Urinary bladder (tissue), 4 donors: ENCODE measurements around the gene CAVIN1. TPM values are rescaled to one million over a fixed set of nuclear protein-coding genes. Genes with fewer than 3 reads are reported as not detected.
"Not testable (repeated sequence)": the region's sequence is repeated elsewhere in the genome, so short reads cannot be mapped to it uniquely, and the experiment has no call there.

Source experiments
- DNase-seq: peaks from one replicate; pipeline ENCODE4 v3.0.0-alpha.2; 2015; ENCODE audit errors: extremely low spot score
- H3K27ac ChIP-seq: one replicate; pipeline ENCODE4 v1.5.1; 2013; ENCODE audit warnings: low read depth, mild to moderate bottlenecking, moderate library complexity
- H3K36me3 ChIP-seq: one replicate; pipeline ENCODE4 v1.6.1; 2013; ENCODE audit warnings: mild to moderate bottlenecking, moderate library complexity; ENCODE audit not compliant: insufficient read depth
- H3K4me1 ChIP-seq: one replicate; pipeline ENCODE4 v1.6.1; 2013; ENCODE audit warnings: mild to moderate bottlenecking, moderate library complexity; ENCODE audit not compliant: insufficient read depth
- H3K4me3 ChIP-seq: one replicate; pipeline ENCODE4 v1.5.1; 2013; ENCODE audit warnings: low read depth, low read length
- WGBS: extraction: QIAGEN DNeasy Blood & Tissue Kit; methylation state at CpG from one replicate; pipeline ENCODE4 v1.1.7; 2013; 5-methylcytosine and 5-hydroxymethylcytosine counted together
- polyA plus RNA-seq: library from polyadenylated mRNA; stranded (reverse); fragments of 200-250 nt; gene quantifications from one replicate; pipeline ENCODE4 v1.2.3, GENCODE V29; 2013
- total RNA-seq: library from RNA; depleted of rRNA; stranded (reverse); fragments of >200 nt; gene quantifications from one replicate; pipeline ENCODE4 v1.2.3, GENCODE V29; 2014
- donor health status: healthy with polysubstance abuse.
- donor health status: healthy.

The CAVIN1 gene
- total and polyA plus RNA-seq, 2 donors: 296 to 478 TPM

DNA sequence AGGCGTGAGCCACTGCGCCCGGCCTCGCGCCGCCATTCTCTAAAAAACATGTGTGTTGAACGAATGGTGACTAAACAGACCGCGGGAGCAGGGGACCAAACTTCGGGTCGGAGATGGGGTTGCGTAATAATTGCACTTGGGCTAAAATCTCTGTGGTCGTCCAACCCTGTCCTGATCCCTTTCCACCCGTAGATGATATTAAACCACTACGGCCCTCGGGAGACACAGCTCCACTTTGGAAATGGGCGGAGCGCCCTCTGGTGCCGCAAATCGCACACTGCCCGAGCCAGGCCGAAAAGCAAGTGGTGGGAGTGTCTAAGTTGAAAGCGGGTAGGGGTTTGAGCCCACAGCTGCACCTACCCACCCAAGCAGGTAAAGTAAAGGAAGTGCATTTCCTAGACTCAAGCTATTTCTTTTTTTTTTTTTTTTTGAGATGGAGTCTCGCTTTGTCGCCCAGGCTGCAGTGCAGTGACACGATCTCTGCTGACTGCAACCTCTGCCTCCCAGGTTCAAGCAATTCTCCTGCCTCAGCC, 17.0 kb downstream of the CAVIN1 start:
- WGBS: 41% methylated on average over 26 of the region's 26 CpGs
- Histone ChIP-seq H3K4me1 (peaks cover 2% of the 10 kb centered on the region), H3K27ac (no peak overlapping the region), H3K36me3 (no peaks in the 10 kb centered on the region), H3K4me3 (no peak overlapping the region)
- no peak for DNase-seq

DNA sequence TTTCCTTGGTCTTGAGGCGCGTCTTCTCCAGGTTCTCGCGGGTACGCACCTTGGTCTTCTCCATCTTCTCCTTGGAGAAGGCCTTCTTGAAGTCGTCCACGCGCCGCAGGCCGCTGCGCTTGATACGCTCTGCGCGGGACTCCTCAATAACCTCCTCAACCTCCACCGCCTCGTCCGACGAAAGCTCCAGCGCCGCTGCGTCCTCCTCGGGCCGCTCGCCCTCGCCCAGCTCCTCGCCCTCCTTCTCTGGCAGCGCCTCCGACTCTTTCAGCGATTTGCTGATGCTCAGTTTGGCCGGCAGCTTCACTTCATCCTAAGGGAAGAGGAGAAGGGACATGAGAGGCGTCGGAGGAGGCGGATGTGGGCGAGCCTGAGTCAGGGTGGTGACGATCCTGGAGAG, 18.0 kb downstream of the CAVIN1 start:
- Histone ChIP-seq H3K36me3 (no peaks in the 10 kb centered on the region), H3K4me1 (no peaks in the 10 kb centered on the region), H3K4me3 (no peak overlapping the region), H3K27ac (no peak overlapping the region)
- 90% methylated on average over 35 of the region's 35 CpGs for WGBS
- DNase-seq: no peak

DNA sequence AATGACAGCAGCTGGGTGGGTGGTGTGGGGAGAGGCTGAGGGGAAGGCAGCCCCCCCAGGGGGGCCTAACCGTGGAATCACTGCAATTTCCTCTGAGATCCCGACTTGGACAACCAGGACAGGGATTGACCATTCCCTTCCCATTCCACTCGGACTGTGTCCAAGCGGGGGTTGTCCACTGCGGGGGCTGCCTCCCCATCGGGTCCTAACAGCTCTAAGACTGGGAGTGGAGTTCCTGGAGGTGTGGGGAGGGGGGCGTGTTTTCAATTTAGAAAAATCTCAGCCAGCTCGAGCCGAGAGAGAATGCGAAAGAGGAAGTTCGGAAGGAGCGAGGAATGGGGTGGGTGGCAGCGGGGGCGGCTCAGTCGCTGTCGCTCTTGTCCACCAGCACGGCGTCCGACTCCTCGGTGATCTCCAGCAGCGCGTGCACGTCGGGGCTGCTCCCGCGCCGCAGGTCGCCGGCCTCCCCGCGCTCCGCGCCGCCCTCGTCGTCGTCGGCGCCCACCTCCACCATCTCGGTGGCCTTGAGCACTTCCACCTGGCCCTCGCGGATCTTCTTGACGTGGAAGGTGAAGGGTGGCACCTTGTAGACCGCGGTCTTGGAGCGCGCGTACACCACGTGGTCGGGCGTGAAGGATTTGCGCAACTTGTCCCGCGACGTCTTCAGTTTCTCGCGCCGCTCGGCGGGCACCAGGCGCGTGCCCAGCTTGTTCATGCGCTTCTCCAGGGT, 18.6 kb downstream of the CAVIN1 start:
- 81% methylated on average over 63 of the region's 63 CpGs for WGBS
- Histone ChIP-seq H3K4me3 (no peak overlapping the region), H3K36me3 (no peaks in the 10 kb centered on the region), H3K27ac (no peak overlapping the region), H3K4me1 (no peaks in the 10 kb centered on the region)
- DNase-seq: no peak

DNA sequence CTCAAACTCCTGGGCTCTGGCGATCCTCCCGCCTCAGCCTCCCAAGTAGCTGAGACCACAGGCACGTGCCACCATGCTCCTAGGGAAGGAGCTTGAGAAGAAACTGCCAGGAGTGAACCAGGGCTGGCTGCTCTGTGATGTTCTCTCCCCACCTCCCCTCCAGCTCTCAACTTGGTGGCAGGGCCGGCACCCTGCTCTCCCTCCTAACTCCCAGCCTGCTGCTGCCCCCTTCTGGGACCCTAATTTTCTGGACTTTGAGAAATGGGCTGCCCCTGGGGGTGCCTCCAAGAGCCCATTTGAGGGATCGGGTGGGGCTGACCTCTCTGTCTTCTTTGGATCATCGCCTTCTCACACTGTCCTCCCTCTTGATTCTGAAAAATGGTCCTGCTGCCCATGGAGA, 19.9 kb downstream of the CAVIN1 start:
- no peak overlapping the region for H3K4me3 ChIP-seq
- H3K4me1 ChIP-seq: no peaks in the 10 kb centered on the region
- no peaks in the 10 kb centered on the region for H3K36me3 ChIP-seq
- H3K27ac ChIP-seq: no peak overlapping the region
- DNase-seq: no peak
- 74% methylated on average over 6 of the region's 6 CpGs for WGBS

DNA sequence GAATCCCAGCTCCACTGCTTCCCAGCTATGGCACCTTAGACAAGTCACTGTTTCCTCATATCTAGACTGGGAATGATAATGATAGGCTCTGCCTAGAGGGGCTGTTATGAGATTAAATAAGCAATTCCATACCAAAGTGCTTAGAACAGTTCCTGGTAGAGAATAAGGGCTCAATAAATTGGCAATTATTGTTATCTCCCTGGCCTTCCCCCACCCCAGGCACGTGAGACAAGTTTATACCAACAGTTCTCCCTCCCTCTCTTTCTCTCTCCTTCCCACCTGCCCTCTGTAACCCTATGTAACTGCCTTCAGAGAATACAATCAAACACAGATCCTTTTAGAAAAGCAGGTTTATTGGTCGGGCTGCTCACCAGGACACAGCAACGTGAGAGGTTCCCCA, 20.9 kb downstream of the CAVIN1 start:
- Histone ChIP-seq H3K27ac (no peak overlapping the region), H3K36me3 (no peaks in the 10 kb centered on the region), H3K4me1 (no peaks in the 10 kb centered on the region), H3K4me3 (no peak overlapping the region)
- 26% methylated on average over 3 of the region's 3 CpGs for WGBS
- DNase-seq: no peak

DNA sequence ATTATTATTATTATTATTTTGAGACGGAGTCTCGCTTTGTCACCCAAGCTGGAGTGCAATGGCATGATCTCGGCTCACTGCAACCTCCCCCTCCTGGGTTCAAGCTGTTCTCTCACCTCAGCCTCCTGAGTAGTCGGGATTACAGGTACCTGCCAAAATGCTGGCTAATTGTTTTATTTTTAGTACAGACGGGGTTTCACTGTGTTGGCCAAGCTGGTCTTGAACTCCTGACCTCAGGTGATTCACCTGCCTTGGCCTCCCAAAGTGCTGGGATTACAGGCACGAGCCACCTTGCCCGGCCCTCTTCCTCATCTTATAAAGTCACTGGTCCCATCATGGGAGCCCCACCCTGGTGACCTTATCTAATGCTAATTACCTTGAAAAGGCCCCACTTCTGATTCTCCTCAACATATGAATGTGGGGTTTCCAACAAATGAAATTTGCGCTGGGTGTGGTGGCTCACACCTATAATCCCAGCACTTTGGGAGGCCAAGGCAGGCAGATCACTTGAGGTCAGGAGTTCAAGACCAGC, 22.1 kb downstream of the CAVIN1 start:
- H3K4me3 ChIP-seq, H3K27ac ChIP-seq, H3K4me1 ChIP-seq, DNase-seq, H3K36me3 ChIP-seq: not testable (repeated sequence)
- WGBS: 75% methylated on average over 8 of the region's 8 CpGs

DNA sequence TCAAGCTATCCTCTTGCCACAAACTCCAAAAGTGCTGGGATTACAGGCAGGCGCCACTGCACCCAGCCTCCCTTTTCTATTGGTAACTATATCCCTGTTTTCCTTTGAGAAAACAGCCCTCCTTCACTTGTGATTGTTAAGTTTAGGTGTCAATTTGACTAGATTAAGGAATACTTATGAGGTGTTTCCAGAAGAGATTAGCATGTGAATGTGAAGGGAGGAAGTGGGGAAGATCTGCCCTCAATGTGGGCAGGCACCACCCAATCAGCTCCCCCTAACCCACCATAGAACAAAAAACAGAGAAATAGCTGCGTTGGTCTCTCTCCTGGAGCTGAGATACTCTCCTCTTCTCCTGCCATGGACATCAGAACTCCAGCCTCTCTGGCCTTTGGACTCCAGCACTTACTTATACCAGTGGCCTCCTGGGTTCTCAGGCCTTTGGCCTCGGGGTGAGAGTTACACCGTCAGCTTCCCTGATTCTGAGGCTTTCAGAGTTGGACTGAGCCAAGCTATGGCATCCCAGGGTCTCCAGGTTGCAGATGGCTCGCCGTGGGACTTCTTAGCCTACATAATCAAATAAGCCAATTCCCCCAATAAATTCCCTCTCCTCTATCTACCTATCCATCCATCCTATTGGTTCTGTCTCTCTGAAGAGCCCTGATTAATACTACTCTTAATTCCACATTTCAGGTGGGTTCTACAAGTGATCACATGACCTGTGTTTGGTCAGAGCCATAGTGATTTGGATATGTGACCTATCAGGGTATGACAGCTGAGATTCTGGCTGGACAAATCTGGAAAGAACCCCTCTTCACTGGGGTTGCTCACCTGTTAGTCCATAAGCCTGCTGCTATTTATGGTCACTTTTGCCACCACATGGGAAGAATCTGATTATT, 22.9 kb downstream of the CAVIN1 start:
- 73% methylated on average over 6 of the region's 6 CpGs for WGBS
- H3K27ac ChIP-seq: no peak overlapping the region
- no peaks in the 10 kb centered on the region for H3K4me1 ChIP-seq
- H3K4me3 ChIP-seq: no peak overlapping the region
- DNase-seq: no peak
- H3K36me3 ChIP-seq: no peaks in the 10 kb centered on the region

DNA sequence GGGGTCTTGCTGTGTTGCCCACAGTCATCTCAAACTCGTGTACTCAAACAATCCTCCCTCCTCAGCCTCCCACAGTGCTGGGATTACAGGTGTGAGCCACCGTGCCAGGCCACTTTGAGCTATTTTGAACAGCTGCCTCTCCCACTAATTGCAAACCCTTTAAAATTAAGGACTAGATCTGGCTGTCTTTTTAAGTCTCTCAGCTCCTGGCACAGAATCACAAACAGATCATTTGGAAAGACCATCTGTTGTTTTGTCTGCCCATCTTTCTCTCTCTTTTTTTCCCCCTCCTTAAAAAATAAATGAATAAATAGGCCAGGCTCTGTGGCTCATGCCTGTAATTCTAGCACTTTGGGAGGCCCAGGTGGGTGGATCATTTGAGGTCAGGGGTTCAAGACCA, 23.9 kb downstream of the CAVIN1 start:
- no peaks in the 10 kb centered on the region for H3K36me3 ChIP-seq
- WGBS: 46% methylated on average over 2 of the region's 2 CpGs
- no peak overlapping the region for H3K27ac ChIP-seq
- no peak for DNase-seq
- no peaks in the 10 kb centered on the region for H3K4me1 ChIP-seq
- H3K4me3 ChIP-seq: no peak overlapping the region

DNA sequence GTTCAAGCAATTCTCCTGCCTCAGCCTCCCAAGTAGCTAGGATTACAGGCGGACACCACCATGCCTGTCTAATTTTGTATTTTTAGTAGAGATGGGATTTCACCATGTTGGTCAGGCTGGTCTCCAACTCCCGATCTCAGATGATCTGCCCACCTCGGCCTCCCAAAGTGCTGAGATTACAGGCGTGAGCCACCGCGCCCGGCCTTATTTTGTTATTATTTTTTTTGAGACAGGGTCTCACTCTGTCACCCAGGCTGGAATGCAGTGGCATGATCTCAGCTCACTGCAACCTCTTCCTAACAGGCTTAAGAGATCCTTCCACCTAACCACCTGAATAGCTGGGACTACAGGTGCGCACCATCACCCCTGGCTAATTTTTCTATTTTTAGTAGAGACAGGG, 27.5 kb downstream of the CAVIN1 start:
- not testable (repeated sequence) for H3K27ac ChIP-seq, H3K4me3 ChIP-seq, H3K4me1 ChIP-seq, H3K36me3 ChIP-seq, DNase-seq
- WGBS: 97% methylated on average over 8 of the region's 8 CpGs

DNA sequence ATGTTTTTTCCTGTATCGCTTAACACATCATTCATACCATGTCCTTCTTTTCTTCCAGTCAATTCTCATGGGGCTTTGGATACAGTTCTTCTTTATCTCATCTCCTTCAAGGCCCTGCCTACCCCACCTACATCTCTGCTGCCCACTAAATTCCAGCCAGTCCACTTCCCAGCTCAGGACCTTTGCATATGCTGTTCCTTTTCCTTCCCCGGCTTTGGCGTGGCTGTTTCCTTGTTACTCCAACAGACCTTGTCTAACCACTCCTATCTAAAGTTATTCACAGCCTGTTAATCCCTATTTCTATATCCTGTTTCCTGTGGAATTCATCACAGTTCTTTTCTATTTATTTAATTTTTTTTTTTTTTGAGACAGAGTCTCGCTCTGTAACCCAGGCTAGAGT, 28.2 kb downstream of the CAVIN1 start:
- no peaks in the 10 kb centered on the region for H3K36me3 ChIP-seq
- H3K4me1 ChIP-seq: no peaks in the 10 kb centered on the region
- WGBS: 96% methylated on average over 4 of the region's 4 CpGs
- H3K4me3 ChIP-seq: no peak overlapping the region
- H3K27ac ChIP-seq: no peak overlapping the region
- DNase-seq: no peak

DNA sequence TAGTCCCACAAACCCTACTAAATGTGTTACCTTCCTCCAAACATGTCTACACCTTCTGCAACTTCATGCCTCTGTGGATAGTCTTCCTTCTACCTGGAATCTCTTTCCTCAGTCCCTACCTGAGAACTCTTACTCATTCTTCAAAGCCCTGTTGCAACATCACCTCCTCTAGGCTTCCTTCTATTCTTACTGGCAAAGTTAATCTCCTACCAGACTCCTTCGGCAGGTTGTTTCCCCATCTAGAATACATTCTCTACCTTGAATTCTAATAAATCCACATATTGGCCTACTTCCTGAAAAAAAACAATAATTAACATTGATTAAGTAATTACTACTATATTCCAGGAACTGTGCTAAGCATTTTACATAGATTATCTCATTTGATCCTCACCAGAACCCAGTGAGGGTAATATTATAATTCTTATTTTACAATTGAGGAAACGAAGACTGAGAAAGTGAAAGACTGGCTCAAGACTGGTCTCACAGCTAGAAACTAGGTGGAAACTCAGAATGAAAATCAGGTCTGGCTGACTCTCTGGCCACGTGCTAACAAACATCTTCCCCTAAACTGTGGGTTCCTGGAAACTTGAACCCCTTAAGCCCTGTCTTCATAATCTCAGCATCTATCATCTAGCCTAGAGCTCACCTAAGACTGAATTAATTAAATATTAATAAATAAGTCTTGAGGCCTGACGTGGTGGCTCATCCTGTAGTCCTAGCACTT, 30.2 kb downstream of the CAVIN1 start:
- H3K27ac ChIP-seq: no peak overlapping the region
- 83% methylated on average over 4 of the region's 4 CpGs for WGBS
- no peak for DNase-seq
- no peaks in the 10 kb centered on the region for H3K4me1 ChIP-seq
- H3K4me3 ChIP-seq: no peak overlapping the region
- no peaks in the 10 kb centered on the region for H3K36me3 ChIP-seq

DNA sequence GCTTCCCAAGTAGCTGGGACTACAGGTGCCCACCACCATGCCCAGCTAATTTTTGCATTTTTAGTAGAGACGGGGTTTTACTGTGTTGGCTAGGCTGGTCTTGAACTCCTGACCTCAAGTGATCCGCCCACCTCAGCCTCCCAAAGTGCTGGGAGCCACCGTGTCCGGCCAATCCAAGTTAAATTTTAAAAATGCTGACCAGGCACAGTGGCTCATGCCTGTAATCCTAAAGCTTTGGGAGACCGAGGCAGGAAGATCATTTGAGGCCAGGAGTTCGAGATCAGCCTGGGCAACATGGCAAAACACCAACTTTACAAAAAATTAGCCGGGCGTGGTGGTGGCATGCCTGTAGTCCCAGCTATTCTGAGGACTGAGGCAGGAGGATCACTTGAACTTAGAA, 31.6 kb downstream of the CAVIN1 start:
- not testable (repeated sequence) for H3K4me1 ChIP-seq, H3K27ac ChIP-seq, DNase-seq, H3K36me3 ChIP-seq, H3K4me3 ChIP-seq
- WGBS: 78% methylated on average over 8 of the region's 8 CpGs

DNA sequence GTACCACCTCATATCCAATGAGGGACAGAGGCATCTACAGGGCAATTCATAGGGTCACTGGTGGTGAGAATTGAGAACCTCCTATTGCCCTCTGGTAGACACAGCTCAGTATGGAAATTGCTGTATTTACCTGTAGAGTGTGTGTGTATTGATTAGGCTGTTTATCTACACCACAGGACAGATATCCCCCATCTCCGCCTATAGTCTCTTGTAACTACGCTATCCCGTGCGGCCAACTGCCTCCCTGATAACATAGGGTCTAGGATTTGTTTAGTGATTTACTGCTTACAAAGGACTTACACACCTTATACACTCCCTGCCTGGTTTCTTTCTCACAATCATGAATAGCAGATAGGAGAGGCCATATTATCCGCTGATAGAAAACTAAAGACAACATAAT, 33.2 kb downstream of the CAVIN1 start:
- Histone ChIP-seq H3K36me3 (no peaks in the 10 kb centered on the region), H3K4me3 (no peak overlapping the region), H3K27ac (no peak overlapping the region), H3K4me1 (no peaks in the 10 kb centered on the region)
- 96% methylated on average over 5 of the region's 5 CpGs for WGBS
- no peak for DNase-seq
